Motor neuron (in vitro differentiated cells): ENCODE data around the gene CUEDC2. TPM values are rescaled to one million over a fixed set of nuclear protein-coding genes. Genes with fewer than 3 reads are reported as not detected.

Experiments used
- ATAC-seq, 8 experiments: fragments of 200-7000 bp; cut with Tn5 transposase; replicated peaks in 6 of 8; 2 replicates each; pipeline ENCODE4 v1.8.0; 2021; ENCODE audit warnings: mild to moderate bottlenecking in 8 of 8, moderate library complexity in 8 of 8
- H3K27ac ChIP-seq, 2 donors: fragments of 250-450 bp; sonication (Bioruptor Pico); 2 replicates each; pipeline ENCODE4 v1.9.0; 2021; ENCODE audit warnings: antibody characterized with exemption in 2 of 2, mild to moderate bottlenecking in 2 of 2, moderate library complexity in 1 of 2
- H3K4me1 ChIP-seq, 2 donors: fragments of 250-450 bp; sonication (Bioruptor Pico); replicated peaks in 1 of 2; 2 replicates each; pipeline ENCODE4 v1.6.1; 2021; ENCODE audit warnings: antibody characterized with exemption in 2 of 2, mild to moderate bottlenecking in 2 of 2, moderate library complexity in 1 of 2
- H3K4me3 ChIP-seq, 5 donors: fragments of 250-450 bp; sonication (Bioruptor Pico); 2 replicates each; pipeline ENCODE4 v1.9.0; 2021; ENCODE audit warnings: antibody characterized with exemption in 5 of 5, mild to moderate bottlenecking in 5 of 5, moderate library complexity in 4 of 5
- WGBS, 10 experiments: fragments of 450-650 bp; shearing (Covaris generic); methylation state at CpG; one replicate each; pipeline ENCODE4 v1.0.0; 2022; 5-methylcytosine and 5-hydroxymethylcytosine counted together
- in situ Hi-C, 9 experiments: fragments of 400-800 bp; cut with MboI; loops; one replicate each; pipeline ENCODE4 v1.15.0; 2021; ENCODE audit warnings: low sequenced_read_pairs in 9 of 9, low pct_unique_long_range_greater_than_20kb in 2 of 9; ENCODE audit not compliant: unreplicated experiment in 9 of 9
- total RNA-seq, 8 experiments: library from RNA; unstranded; fragments of 300-600 nt; gene quantifications; 2 replicates each; pipeline versions ENCODE4 v1.2.3 to v1.2.4, GENCODE V29; 2022

Gene CUEDC2, protein sequence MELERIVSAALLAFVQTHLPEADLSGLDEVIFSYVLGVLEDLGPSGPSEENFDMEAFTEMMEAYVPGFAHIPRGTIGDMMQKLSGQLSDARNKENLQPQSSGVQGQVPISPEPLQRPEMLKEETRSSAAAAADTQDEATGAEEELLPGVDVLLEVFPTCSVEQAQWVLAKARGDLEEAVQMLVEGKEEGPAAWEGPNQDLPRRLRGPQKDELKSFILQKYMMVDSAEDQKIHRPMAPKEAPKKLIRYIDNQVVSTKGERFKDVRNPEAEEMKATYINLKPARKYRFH
- 10 to 100 TPM; 47.3 to 99.0 (median 71.7) TPM for total RNA-seq

DNA sequence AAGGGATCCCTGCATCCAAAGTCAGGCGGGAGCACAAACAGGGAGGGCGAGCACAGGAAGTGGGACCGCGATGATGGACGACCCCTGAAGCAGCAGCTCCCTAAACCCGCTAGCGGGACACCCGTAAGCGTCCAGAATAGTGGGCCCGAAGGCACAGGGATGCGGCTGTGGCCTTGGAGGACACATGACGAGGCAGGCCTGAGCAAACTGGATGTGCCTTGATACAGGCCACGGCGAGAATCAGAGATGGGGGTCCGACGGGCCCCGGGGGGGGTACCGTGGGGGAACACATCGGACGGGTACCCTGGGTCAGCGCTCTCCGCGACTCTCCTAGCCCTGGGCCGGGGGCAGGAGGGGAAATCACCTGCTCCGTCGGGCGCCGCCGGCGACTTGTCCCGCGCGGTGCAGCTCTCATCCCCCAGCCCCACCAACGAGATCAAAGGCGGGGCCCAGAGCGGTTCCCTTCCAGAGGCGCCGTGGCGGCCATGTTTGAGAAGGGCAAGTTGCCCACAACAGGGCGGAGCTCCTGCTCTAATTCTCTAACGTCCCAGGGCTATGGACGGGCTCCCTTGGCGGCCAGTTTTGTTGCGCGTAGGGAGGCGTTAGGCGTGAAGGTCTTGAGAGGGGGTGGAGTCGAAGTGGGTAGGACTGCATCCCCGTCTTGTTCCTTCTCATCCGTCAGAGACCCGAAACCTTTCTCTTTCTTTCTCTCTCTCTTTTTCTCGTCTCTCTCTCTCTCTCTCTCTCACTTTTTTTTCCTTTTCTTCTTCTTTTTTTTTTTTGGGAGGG, at the start of gene CUEDC2:
CUEDC2 (minus strand) TSS at position 413 of the 789 bp plus-strand sequence. CDS start 7,386 bp downstream, outside the sequence.
- peak within 1 kb of the TSS; percentile 59 to 85 (median 73) for H3K4me3 ChIP-seq
- peak within 1 kb of the TSS; percentile 80 to 84 for H3K27ac ChIP-seq
- peaks cover 11 to 21% of the 10 kb centered on the region in 2 donors for H3K4me1 ChIP-seq
- in situ Hi-C loops = no loop called here
- WGBS, 10 experiments = 0 to 11% (median 4%) methylated on average over 2 to 15 of the region's 52 CpGs; no CpG with 5 or more reads in 2 of the 10 experiments
- ATAC-seq = peak; percentile 92 to 97 (median 95)

DNA sequence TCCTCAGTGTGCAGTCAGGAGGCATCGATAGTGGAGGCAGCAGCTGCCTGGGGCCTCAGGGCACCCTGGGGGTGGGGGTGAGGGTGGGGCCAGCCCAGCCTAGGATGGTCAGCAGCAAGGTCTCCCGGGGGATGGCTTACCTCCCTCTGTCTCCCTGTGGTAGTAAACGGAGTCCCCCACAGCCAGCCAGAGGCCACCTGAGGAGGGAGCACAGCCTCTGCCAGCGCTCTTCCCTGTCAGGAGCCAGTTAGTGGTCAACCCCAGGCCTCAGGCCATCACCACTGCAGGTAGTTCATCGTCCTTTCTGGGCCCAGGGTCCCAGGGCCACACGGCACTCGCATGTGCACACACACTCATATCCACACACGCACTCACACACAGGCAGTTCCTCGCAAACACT, 48.0 kb upstream of the CUEDC2 start:
- WGBS, 10 experiments = 100% methylated on average over 1 to 2 of the region's 9 CpGs; no CpG with 5 or more reads in 8 of the 10 experiments
- ATAC-seq = no peak
- Histone ChIP-seq H3K27ac (no peak overlapping the region), H3K4me1 (no peaks in the 10 kb centered on the region), H3K4me3 (no peak overlapping the region)
- in situ Hi-C loops = no loop called here

DNA sequence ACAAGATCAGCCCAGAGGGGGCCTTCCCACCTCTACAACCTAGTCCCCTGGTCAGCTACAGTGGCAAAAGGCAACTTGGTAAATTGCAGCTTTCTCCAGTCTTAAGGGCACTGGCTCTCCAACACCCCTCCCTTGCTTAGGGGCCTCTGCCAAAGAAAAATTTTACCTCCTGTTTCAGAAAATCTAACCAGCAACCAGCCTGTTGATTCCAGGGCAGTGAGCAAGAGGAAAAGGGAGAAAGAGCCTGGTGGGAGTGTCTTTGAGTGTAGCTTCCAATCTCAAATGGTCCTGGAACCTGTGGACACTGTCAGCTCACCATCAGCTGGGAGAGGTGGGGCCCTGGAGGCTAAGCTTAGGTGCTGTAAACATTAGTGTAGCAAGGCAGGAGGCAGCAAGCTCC, 47.3 kb upstream of the CUEDC2 start:
- H3K27ac ChIP-seq = no peak overlapping the region
- H3K4me3 ChIP-seq = no peak overlapping the region
- no peak for ATAC-seq
- H3K4me1 ChIP-seq = no peaks in the 10 kb centered on the region
- in situ Hi-C loops = no loop called here

DNA sequence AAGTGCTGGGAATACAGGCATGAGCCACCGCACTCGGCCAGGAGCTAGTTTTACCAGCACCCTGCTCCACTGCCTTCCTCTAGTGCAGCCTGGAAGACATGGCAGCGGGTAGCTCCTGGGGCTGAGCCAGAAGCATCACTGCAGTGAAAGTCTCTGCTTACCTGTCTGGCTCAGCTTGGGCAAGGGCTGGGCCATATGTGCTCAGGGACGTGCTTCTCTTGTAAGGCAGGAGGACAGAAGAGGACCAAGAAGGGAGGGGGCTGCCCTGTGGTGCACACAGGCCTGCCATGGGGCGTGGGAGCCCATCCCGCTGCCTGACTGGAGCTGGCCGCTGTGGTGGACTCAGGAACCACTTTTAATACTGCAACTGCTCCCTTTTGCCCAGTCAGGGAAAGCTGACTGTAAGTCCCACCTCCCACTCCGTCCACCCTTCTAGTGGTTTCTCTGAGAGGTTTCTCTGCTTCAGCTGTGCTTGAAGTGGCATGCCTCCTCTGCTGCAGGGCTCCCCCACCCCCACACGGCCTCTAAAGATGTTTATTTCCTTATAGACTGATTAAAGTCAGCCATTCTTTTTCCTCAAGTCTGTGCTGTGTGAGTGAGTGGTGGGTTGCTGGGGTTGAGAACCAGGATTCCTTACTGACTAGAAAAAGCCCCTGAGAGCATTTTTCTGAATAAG, 44.2 kb upstream of the CUEDC2 start:
- 40 to 100% (median 86%) methylated on average over 1 to 4 of the region's 9 CpGs; no CpG with 5 or more reads in 4 of the 10 experiments for WGBS, 10 experiments
- no peak for ATAC-seq
- Histone ChIP-seq H3K27ac (no peak overlapping the region), H3K4me1 (no peaks in the 10 kb centered on the region), H3K4me3 (no peak overlapping the region)
- in situ Hi-C loops = no loop called here

DNA sequence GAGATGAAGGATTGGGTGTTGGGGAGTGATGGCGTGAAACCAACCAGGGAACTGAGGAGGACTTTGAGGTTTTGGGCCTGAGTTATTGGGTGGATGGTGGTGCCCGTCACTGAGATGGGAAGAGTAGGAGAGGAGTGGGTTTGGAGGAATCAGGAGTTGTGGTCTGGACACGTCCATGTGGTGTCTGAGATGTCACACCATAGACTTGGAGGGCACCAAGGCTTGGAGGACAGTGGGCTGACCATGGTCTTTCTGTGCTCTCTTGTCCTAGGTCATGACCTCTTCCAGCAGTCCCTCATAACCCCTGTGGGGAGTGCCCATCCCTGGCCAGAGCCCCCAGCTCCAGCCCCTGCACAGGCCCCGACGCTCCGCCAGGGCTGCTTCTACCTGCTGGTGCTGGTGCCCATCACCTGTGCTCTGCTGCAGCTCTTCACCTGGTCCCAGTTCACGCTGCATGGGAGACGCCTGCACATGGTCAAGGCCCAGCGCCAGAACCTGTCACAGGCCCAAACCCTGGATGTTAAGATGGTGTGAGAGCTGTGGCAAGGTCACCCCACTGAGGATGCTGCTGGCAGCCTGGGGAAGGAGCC, 43.2 kb upstream of the CUEDC2 start:
- Histone ChIP-seq H3K27ac (no peak overlapping the region), H3K4me3 (no peak overlapping the region), H3K4me1 (no peaks in the 10 kb centered on the region)
- ATAC-seq = no peak
- 60 to 100% (median 96%) methylated on average over 1 to 5 of the region's 9 CpGs; no CpG with 5 or more reads in 4 of the 10 experiments for WGBS, 10 experiments
- in situ Hi-C loops = no loop called here

DNA sequence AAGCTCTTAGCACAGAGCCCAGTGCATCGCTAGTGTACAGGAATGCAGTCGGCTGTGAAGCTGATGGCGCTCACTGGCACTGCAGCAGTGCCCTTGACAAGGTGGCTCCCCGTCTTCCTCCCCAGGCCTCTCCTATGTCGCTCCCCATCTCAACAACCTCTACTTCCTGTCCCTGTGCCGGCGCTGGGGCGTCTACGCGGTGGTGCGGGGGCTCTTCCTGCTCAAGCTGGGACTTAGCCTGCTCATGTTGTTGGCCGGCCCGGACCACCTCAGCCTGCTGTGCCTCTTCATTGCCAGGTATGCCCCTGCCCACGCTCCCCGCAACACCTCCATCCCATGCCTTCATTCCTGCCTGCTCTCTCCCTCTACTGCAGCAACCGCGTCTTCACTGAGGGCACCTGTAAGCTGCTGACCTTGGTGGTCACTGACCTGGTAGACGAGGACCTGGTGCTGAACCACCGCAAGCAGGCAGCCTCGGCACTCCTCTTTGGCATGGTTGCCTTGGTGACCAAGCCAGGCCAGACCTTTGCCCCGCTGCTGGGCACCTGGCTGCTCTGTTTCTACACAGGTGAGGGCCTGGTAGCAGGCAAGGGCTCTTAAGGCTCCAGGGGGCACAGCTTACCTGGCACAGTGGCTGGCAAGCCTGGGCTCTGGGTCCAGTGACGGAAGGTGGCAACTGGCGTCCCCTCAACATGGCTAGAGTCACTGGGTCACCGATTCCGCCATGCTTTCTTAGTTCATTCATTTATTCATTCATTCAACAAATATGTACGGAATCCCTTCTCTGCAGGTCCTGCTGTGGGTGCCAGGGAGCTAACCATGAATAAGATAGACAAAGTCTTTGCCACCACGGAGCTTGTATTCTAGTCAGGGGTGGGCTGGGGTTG, 41.3 kb upstream of the CUEDC2 start:
- 80 to 100% (median 92%) methylated on average over 1 to 12 of the region's 27 CpGs; no CpG with 5 or more reads in 3 of the 10 experiments for WGBS, 10 experiments
- peak in 3 of 8 experiments; percentile 9 to 11 (median 10) for ATAC-seq
- in situ Hi-C loops = no loop called here

DNA sequence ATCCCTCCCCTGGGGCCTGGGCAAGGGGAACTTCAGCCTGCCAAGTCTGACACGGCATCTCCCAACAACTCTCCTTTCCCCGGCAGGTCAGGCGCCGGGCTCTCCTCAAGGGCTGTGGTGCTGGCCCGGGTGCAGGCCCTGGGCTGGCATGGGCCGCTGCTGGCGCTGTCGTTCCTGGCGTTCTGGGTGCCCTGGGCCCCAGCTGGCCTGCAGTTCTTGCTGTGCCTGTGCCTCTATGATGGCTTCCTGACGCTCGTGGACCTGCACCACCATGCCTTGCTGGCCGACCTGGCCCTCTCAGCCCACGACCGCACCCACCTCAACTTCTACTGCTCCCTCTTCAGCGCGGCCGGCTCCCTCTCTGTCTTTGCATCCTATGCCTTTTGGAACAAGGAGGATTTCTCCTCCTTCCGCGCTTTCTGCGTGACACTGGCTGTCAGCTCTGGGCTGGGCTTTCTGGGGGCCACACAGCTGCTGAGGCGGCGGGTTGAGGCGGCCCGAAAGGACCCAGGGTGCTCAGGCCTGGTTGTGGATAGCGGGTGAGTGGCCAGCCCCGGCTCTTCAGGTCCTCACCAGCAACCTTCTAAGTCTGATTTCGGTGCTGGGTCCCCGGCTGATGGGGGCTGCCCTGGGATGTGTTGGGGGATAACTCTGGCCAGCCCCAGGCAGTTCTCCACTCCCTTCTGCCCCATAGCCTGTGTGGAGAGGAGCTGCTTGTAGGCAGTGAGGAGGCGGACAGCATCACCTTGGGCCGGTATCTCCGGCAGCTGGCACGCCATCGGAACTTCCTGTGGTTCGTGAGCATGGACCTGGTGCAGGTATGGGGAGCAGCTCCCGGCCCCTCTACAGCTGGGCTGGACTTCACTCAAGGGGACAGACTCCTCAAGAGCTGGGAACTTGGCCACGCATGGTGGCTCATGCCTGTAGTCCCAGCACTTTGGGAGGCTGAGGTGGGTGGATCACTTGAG, 38.5 kb upstream of the CUEDC2 start:
- Histone ChIP-seq H3K4me3 (no peak overlapping the region), H3K27ac (no peak overlapping the region), H3K4me1 (no peaks in the 10 kb centered on the region)
- ATAC-seq = peak in 2 of 8 experiments; percentile 7 to 12
- in situ Hi-C loops = no loop called here
- 84 to 100% (median 97%) methylated on average over 1 to 16 of the region's 36 CpGs; no CpG with 5 or more reads in 6 of the 10 experiments for WGBS, 10 experiments

More for the DNA sequence above, 41.3 kb upstream of the CUEDC2 start:
- Histone ChIP-seq H3K4me1 (no peaks in the 10 kb centered on the region), H3K4me3 (no peak overlapping the region), H3K27ac (no peak overlapping the region)

DNA sequence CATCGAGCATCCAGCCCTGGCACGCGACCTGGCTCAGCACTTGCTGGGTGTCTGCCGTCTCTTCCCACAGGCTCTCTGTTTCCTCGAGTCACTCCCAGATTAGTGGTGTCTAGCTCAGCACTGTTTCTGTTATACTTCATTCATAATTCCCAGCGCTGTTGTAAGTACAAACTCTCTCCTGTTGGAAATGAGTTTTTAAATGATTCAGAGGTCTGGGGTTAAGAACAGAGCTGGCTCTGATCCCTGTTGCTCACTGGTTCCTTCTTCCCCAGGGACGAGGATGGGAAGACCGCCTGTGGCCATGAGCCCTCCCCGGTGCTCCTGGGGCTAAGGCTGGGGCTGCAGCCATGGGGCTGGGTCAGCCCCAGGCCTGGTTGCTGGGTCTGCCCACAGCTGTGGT, 36.3 kb upstream of the CUEDC2 start:
- Histone ChIP-seq H3K4me1 (peaks cover 0 to under 1% of the 10 kb centered on the region in 2 donors), H3K4me3 (no peak overlapping the region), H3K27ac (no peak overlapping the region)
- no peak for ATAC-seq
- WGBS, 10 experiments = 0 to 100% (median 90%) methylated on average over 1 to 5 of the region's 9 CpGs; no CpG with 5 or more reads in 5 of the 10 experiments
- in situ Hi-C loops = no loop called here

DNA sequence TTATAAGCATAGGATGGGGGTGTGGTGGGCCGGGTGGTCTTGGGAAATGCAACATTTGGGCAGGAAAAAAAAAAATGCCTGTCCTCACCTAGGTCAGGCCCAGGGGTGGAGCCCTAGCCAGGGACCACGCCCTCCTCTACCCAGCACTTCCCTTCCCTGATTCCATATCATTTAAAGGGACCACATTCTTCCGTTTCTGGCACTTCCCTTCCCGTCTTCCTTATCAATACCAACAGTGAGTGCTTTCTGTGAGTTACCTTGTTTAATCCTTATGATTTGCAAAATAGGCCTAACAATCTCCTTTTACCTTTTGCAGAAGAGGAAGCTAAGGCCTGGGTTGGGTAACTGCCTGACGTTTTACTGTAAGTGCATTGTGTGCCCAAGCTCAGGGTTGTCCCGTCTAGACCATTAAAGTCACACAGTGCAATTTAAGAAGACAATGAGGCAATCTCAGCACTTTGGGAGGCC, 35.6 kb upstream of the CUEDC2 start:
- H3K4me3 ChIP-seq = no peak overlapping the region
- WGBS, 10 experiments = 52 to 93% (median 80%) methylated on average over 2 to 5 of the region's 6 CpGs; no CpG with 5 or more reads in 5 of the 10 experiments
- in situ Hi-C loops = no loop called here
- no peak for ATAC-seq
- H3K4me1 ChIP-seq = peaks cover 4% of the 10 kb centered on the region in 2 donors
- H3K27ac ChIP-seq = no peak overlapping the region

DNA sequence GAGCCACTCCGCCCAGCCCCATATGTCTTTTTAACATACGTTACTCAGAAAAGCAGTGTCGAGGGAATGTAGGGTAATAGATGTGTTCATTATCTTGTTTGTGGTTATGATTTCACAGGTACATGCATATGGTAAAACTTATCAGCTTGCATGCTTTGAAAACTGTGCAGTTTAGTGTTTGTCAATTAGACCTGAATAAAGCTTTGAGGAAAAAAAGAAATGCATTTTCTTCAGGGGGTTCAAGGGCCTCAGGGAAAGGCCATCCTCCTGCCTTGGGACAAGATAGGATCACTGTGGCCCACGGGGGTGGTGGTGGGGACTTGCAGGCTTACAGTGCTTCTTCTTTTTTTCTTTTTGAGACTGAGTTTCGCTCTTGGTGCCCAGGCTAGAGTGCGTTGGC, 34.9 kb upstream of the CUEDC2 start:
- in situ Hi-C loops = no loop called here
- WGBS, 10 experiments = 20 to 100% (median 89%) methylated on average over 1 to 5 of the region's 6 CpGs; no CpG with 5 or more reads in 3 of the 10 experiments
- ATAC-seq = no peak
- no peak overlapping the region for H3K4me3 ChIP-seq
- H3K4me1 ChIP-seq = peaks cover 11% of the 10 kb centered on the region in 2 donors
- no peak overlapping the region for H3K27ac ChIP-seq

DNA sequence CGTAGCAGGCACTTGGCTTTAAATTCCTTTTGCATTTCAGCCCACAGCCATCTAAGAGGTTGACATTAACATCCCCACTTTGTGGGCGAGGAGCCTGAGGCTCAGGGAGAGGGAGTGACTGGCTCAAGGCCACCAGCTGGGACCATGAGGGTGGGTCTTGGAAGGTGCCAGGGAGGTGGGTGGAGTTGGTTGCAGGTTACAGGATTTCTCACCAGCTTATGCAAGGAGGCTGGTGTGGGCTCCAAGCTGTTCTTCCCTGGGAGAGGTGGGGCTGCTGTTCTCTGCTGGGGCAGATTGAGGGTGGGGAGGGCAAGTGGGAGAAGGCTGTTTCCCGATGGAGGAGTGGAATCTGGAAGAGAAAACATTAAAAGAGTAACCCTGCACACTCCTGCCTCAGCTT, 33.1 kb upstream of the CUEDC2 start:
- in situ Hi-C loops = no loop called here
- WGBS, 10 experiments = 6 to 71% (median 48%) methylated on average over 1 to 3 of the region's 3 CpGs; no CpG with 5 or more reads in 4 of the 10 experiments
- H3K4me1 ChIP-seq = peaks cover 20 to 22% of the 10 kb centered on the region in 2 donors
- peak in 1 of 8 experiments; percentile 5 for ATAC-seq
- H3K4me3 ChIP-seq = no peak overlapping the region
- H3K27ac ChIP-seq = no peak overlapping the region
